ENCODE measurements around the gene OGT. TPM values are rescaled to one million over a fixed set of nuclear protein-coding genes. Genes with fewer than 3 reads are reported as not detected.
"Not testable (repeated sequence)": the region's sequence is repeated elsewhere in the genome, so short reads cannot be mapped to it uniquely, and the experiment has no call there.

The OGT gene
- polyA plus RNA-seq, 1 of the 3 experiments (the other 2 are of a cell fraction), result 77.0 TPM

DNA sequence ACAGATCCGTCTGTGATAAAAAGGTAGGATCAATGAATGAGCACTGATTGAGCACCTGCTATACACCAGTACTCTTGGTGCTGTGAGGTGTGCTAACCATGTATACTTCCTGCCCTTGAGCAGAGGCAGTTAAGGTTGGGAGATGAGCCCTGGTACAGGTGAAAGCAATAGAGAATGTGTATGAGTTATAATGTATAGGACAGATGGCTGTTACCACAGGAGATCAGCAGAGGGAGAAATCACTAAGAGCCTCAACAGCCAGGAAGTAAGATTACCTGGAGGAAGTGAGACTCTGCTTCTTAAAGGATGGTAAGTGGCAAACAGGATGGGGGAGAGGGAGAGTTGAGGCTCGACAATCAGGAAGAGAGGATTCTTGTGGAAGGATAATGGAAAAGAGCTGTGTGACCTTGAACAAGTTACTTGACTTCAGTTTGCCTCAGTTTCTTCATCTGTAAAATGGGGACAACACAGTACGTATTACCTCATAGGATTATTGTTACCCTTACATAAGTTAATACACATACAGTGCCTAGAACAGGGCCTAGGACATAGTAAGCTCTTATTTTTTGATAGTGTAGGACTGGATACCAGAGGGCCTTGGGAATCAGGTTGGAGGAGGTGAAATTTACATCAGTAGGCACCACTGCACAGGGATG, 76.3 kb downstream of the OGT start:
- TF ChIP-seq ELF1 (IDR thresholded peaks at IDR 0.05) (no peak), NRF1 (IDR thresholded peaks at IDR 0.05; ENCODE audit: low read depth, low read length) (no peak), YY1 (IDR thresholded peaks at IDR 0.05; ENCODE audit: low read depth) (no peak), RAD21 (IDR thresholded peaks at IDR 0.05; ENCODE audit: low read length) (no peak), GABPA (IDR thresholded peaks at IDR 0.05; ENCODE audit: low read depth) (no peak), MEF2A (IDR thresholded peaks at IDR 0.05; ENCODE audit: borderline replicate concordance, low read depth) (no peak), TAF1 (IDR thresholded peaks at IDR 0.05; ENCODE audit: borderline replicate concordance, low read depth, low read length) (no peak), RFX5 (IDR thresholded peaks at IDR 0.05; ENCODE audit: low read length) (no peak), TEAD4 (IDR thresholded peaks at IDR 0.05; ENCODE audit: borderline replicate concordance, insufficient read depth) (no peak), RCOR1 (IDR thresholded peaks at IDR 0.05; ENCODE audit: low read length) (no peak), FOSL2 (IDR thresholded peaks at IDR 0.05; ENCODE audit: borderline replicate concordance, low read depth) (no peak), GATA2 (CRISPR knock-in tag; IDR thresholded peaks at IDR 0.05) (no peak)
- TF ChIP-seq, protein P1, sequence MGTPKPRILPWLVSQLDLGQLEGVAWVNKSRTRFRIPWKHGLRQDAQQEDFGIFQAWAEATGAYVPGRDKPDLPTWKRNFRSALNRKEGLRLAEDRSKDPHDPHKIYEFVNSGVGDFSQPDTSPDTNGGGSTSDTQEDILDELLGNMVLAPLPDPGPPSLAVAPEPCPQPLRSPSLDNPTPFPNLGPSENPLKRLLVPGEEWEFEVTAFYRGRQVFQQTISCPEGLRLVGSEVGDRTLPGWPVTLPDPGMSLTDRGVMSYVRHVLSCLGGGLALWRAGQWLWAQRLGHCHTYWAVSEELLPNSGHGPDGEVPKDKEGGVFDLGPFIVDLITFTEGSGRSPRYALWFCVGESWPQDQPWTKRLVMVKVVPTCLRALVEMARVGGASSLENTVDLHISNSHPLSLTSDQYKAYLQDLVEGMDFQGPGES (IDR thresholded peaks at IDR 0.05; ENCODE audit: low read depth, low read length), result no peak
- TF ChIP-seq, protein P2, sequence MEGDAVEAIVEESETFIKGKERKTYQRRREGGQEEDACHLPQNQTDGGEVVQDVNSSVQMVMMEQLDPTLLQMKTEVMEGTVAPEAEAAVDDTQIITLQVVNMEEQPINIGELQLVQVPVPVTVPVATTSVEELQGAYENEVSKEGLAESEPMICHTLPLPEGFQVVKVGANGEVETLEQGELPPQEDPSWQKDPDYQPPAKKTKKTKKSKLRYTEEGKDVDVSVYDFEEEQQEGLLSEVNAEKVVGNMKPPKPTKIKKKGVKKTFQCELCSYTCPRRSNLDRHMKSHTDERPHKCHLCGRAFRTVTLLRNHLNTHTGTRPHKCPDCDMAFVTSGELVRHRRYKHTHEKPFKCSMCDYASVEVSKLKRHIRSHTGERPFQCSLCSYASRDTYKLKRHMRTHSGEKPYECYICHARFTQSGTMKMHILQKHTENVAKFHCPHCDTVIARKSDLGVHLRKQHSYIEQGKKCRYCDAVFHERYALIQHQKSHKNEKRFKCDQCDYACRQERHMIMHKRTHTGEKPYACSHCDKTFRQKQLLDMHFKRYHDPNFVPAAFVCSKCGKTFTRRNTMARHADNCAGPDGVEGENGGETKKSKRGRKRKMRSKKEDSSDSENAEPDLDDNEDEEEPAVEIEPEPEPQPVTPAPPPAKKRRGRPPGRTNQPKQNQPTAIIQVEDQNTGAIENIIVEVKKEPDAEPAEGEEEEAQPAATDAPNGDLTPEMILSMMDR (IDR thresholded peaks at IDR 0.05), result no peak
- TF ChIP-seq, protein P3, sequence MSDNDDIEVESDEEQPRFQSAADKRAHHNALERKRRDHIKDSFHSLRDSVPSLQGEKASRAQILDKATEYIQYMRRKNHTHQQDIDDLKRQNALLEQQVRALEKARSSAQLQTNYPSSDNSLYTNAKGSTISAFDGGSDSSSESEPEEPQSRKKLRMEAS (IDR thresholded peaks at IDR 0.05; ENCODE audit: low read depth), result no peak
- TF ChIP-seq, protein P4, sequence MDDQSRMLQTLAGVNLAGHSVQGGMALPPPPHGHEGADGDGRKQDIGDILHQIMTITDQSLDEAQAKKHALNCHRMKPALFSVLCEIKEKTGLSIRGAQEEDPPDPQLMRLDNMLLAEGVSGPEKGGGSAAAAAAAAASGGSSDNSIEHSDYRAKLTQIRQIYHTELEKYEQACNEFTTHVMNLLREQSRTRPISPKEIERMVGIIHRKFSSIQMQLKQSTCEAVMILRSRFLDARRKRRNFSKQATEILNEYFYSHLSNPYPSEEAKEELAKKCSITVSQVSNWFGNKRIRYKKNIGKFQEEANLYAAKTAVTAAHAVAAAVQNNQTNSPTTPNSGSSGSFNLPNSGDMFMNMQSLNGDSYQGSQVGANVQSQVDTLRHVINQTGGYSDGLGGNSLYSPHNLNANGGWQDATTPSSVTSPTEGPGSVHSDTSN (IDR thresholded peaks at IDR 0.05), result no peak
- TF ChIP-seq, protein P5, sequence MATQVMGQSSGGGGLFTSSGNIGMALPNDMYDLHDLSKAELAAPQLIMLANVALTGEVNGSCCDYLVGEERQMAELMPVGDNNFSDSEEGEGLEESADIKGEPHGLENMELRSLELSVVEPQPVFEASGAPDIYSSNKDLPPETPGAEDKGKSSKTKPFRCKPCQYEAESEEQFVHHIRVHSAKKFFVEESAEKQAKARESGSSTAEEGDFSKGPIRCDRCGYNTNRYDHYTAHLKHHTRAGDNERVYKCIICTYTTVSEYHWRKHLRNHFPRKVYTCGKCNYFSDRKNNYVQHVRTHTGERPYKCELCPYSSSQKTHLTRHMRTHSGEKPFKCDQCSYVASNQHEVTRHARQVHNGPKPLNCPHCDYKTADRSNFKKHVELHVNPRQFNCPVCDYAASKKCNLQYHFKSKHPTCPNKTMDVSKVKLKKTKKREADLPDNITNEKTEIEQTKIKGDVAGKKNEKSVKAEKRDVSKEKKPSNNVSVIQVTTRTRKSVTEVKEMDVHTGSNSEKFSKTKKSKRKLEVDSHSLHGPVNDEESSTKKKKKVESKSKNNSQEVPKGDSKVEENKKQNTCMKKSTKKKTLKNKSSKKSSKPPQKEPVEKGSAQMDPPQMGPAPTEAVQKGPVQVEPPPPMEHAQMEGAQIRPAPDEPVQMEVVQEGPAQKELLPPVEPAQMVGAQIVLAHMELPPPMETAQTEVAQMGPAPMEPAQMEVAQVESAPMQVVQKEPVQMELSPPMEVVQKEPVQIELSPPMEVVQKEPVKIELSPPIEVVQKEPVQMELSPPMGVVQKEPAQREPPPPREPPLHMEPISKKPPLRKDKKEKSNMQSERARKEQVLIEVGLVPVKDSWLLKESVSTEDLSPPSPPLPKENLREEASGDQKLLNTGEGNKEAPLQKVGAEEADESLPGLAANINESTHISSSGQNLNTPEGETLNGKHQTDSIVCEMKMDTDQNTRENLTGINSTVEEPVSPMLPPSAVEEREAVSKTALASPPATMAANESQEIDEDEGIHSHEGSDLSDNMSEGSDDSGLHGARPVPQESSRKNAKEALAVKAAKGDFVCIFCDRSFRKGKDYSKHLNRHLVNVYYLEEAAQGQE (IDR thresholded peaks at IDR 0.05; ENCODE audit: low read depth, low read length), result no peak
- TF ChIP-seq, protein P6, sequence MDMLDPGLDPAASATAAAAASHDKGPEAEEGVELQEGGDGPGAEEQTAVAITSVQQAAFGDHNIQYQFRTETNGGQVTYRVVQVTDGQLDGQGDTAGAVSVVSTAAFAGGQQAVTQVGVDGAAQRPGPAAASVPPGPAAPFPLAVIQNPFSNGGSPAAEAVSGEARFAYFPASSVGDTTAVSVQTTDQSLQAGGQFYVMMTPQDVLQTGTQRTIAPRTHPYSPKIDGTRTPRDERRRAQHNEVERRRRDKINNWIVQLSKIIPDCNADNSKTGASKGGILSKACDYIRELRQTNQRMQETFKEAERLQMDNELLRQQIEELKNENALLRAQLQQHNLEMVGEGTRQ (IDR thresholded peaks at IDR 0.05; ENCODE audit: borderline replicate concordance, low read depth, low read length), result no peak
- CTCF ChIA-PET, result no interaction called here

DNA sequence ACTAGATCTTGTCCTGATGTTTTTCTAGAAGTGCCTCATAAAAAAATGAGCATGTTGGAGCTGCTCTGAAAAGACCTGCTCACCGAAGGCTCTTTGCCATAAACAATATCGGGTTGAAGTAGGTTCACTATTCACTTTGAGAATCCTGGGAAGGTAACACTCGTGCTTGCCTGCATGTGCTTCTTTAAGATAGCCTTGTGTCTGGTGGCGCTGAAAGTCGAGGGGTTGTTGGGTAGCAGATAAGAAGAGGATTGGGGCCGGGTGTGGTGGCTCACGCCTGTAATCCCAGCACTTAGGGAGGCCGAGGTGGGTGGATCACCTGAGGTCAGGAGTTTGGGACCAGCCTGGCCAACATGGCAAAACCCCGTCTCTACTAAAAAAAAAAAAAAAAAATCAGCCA, 78.8 kb downstream of the OGT start:
- H3K4me3 ChIP-seq (ENCODE audit: low read depth in 2 of 2, low read length in 1 of 2); H3F3A ChIP-seq (replicated peaks; ENCODE audit: insufficient read depth); H4K20me1 ChIP-seq (ENCODE audit: insufficient read depth); H3K79me2 ChIP-seq (ENCODE audit: insufficient read depth); H3K9me3 ChIP-seq; H3K9ac ChIP-seq; H3K27ac ChIP-seq (ENCODE audit: low read depth in 2 of 2, low read length in 1 of 2); H3K4me1 ChIP-seq (ENCODE audit: control insufficient read depth in 1 of 2, insufficient read depth in 2 of 2, low read depth in 1 of 2, low read length in 1 of 2); POLR2A ChIA-PET; H3K4me2 ChIP-seq; H3K9me2 ChIP-seq; H2AFZ ChIP-seq (ENCODE audit: low read depth); DNase-seq; CTCF ChIA-PET: not testable (repeated sequence)
- peaks cover 16% of the 10 kb centered on the region; the same call in 1 of the 2 replicates for H3K27me3 ChIP-seq (ENCODE audit: insufficient read depth)
- WGBS (ENCODE audit: low lambda C conversion rate), result 59% methylated on average over 9 of the region's 9 CpGs
- H3K36me3 ChIP-seq (replicated peaks in 1 of 2; ENCODE audit: control insufficient read depth in 1 of 2, insufficient read depth in 2 of 2, low read length in 1 of 2), result peaks cover 0 to 17% of the 10 kb centered on the region in 2 experiments

More for the DNA sequence above, 76.3 kb downstream of the OGT start:
- WGBS (ENCODE audit: low lambda C conversion rate), result 45% methylated on average over 3 of the region's 3 CpGs
- H3K9ac ChIP-seq, result no peak overlapping the region
- H3K4me3 ChIP-seq (ENCODE audit: low read depth in 2 of 2, low read length in 1 of 2), result no peak overlapping the region
- H3K27ac ChIP-seq (ENCODE audit: low read depth in 2 of 2, low read length in 1 of 2), result no peak overlapping the region
- no peaks in the 10 kb centered on the region for H3K9me3 ChIP-seq
- no peaks in the 10 kb centered on the region for H3F3A ChIP-seq (replicated peaks; ENCODE audit: insufficient read depth)
- H3K36me3 ChIP-seq (replicated peaks in 1 of 2; ENCODE audit: control insufficient read depth in 1 of 2, insufficient read depth in 2 of 2, low read length in 1 of 2), result peaks cover 6 to 25% of the 10 kb centered on the region in 2 experiments
- no peak overlapping the region for H3K4me2 ChIP-seq
- no peak for DNase-seq
- POLR2A ChIA-PET, result no interaction called here
- no peaks in the 10 kb centered on the region for H3K79me2 ChIP-seq (ENCODE audit: insufficient read depth)
- H2AFZ ChIP-seq (ENCODE audit: low read depth), result no peak overlapping the region
- no peaks in the 10 kb centered on the region for H3K4me1 ChIP-seq (ENCODE audit: control insufficient read depth in 1 of 2, insufficient read depth in 2 of 2, low read depth in 1 of 2, low read length in 1 of 2)
- H4K20me1 ChIP-seq (ENCODE audit: insufficient read depth), result no peaks in the 10 kb centered on the region
- peaks cover 16% of the 10 kb centered on the region; the same call in 1 of the 2 replicates for H3K27me3 ChIP-seq (ENCODE audit: insufficient read depth)
- no peaks in the 10 kb centered on the region for H3K9me2 ChIP-seq
